Astrocyte of the cerebellum (primary cell): ENCODE results near the gene KRTAP21-2.

Source experiments
- DNase-seq: peaks from one replicate; pipeline ENCODE4 v3.0.0-alpha.2; 2011; ENCODE audit warnings: low read depth
- H3K4me3 ChIP-seq: 2 replicates; pipeline ENCODE4 v1.5.1; 2011; ENCODE audit warnings: mild to moderate bottlenecking, low read depth, low read length, moderate library complexity
- CTCF ChIP-seq: IDR thresholded peaks from 2 replicates; pipeline ENCODE4 v1.5.1; 2012; ENCODE audit warnings: low read length, low read depth, moderate library complexity, mild to moderate bottlenecking; ENCODE audit errors: missing control alignments
- in situ Hi-C: cut with HindIII; loops from 2 replicates; pipeline ENCODE4 v1.10.0; 2017; ENCODE audit warnings: low sequenced_read_pairs

KRTAP21-2 gene

GRCh38 chr21:30740462-30740861 lies 6.6 kb downstream of the KRTAP21-2 start:
- in situ Hi-C loops, result no loop called here
- no peak overlapping the region for H3K4me3 ChIP-seq
- TF ChIP-seq CTCF, result no peak
- DNase-seq, result no peak

DNA sequence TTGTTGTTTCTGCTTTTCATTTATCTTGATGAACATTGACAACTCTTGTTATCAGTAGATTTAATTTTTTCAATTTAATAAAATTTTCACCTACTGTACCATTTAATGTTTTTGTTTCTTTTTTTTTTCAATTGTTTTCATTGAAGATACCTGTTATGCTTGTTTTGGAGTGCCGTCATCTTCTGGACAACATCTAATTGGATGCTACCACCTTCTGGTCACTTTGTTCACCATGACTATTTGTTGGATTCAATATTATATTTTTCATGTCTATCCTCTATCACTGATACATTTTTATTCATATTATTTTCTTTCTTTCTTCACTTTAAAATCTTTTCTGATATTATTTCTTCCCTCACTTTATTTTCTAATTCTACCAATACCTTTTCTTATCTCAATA lies 14.0 kb downstream of the KRTAP21-2 start:
- no peak for TF ChIP-seq CTCF
- H3K4me3 ChIP-seq, result no peak overlapping the region
- DNase-seq, result no peak
- in situ Hi-C loops, result no loop called here

DNA sequence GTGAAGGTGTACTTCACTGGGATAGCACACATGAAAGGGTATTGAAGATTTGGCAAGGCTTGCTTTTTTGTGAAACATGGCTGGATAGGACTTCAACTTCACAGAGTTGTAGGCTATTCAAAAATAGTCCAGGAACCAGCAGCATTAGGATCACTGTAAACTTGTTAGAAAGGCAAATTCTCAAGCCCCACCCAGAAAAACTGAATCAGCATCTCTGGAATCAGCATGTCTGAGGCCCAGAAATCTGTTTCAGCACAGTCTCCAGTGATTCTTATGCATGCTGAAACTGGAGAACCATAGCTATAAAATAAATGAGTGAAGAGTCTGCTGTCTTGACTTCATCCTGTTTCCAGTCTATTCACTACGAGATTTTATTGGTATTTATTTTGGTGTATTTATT lies 20.3 kb downstream of the KRTAP21-2 start:
- in situ Hi-C loops, result no loop called here
- no peak for TF ChIP-seq CTCF

GRCh38 chr21:30719401-30719800 lies 27.7 kb downstream of the KRTAP21-2 start:
- in situ Hi-C loops, result no loop called here
- H3K4me3 ChIP-seq, result no peak overlapping the region
- no peak for DNase-seq
- TF ChIP-seq CTCF, result no peak

More for the DNA sequence above, 20.3 kb downstream of the KRTAP21-2 start:
- no peak overlapping the region for H3K4me3 ChIP-seq
- DNase-seq, result no peak

DNA sequence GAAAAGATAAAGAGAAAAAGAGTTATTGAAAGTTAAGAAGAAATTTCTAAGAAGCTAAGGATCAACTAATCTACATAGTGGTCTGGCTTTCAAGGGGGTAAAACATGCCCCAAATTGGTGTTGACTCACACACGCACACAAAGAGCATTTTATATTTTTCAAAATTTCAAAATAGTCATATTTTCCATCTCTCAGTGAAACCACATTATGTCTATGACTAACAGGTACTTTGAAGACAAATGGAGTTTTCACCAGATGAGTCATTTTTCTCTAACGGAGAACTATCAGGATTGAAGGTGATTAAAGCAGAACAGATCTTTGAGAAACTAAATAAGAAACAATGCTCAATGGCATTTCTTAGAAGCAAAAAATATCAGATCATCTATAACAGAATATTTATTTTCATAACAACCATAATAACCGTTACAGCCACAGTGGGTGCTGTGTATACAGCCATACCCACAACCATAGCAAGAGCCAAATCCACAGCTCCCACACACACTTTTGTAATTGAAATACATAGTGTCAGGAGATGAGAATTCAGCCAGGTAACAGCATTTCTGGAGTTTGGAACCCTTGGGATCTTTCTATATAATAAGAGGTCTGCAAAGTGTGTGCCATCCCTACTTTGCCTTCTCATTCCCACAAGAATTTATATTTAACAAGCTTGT lies 28.7 kb downstream of the KRTAP21-2 start, which contains the start of gene KRTAP21-3:
KRTAP21-3 (minus strand) TSS at position 539 of the 671 bp plus-strand sequence; CDS start at position 521, 18 bp downstream.
- H3K4me3 ChIP-seq, result no peak within 1 kb of the TSS
- in situ Hi-C loops, result no loop called here
- no peak for TF ChIP-seq CTCF
- peak; percentile 69 for DNase-seq

GRCh38 chr21:30717105-30717504 lies 30.0 kb downstream of the KRTAP21-2 start:
- TF ChIP-seq CTCF, result no peak
- H3K4me3 ChIP-seq, result no peak overlapping the region
- in situ Hi-C loops, result no loop called here
- no peak for DNase-seq

DNA sequence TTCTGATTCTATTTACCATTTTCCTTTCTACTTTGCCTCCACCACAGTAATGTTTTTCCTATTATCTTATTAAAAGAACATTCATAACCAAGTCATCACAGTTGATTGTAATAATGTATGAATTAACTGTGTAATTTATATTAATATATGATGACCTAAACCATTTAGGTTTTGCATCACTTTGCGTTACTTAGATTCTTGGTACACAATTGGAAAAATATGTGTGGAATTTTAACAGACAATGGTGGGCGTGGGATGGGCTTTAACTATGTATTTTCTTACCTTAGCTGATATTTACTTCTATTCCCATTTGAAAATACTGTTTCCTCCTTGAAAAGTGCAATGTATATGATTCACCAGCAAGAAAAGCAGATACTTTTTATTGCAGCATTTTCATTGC lies 32.1 kb downstream of the KRTAP21-2 start:
- DNase-seq, result no peak
- TF ChIP-seq CTCF, result no peak
- H3K4me3 ChIP-seq, result no peak overlapping the region
- in situ Hi-C loops, result no loop called here
